ENCODE measurements around the gene TOX3.

TOX3 gene

GRCh38 chr16:52439171-52439701 lies 107.7 kb downstream of the TOX3 start:
- Histone ChIP-seq H3K27ac (ENCODE audit: low read length) (no peak overlapping the region), H3K27me3 (ENCODE audit: low read depth, low read length) (no peaks in the 10 kb centered on the region), H3K4me3 (ENCODE audit: low read depth in 1 of 2, low read length in 2 of 2) (no peak overlapping the region), H3K9me3 (ENCODE audit: control insufficient read depth in 1 of 2, low read length in 2 of 2) (peaks cover 0 to 4% of the 10 kb centered on the region in 2 donors), H3K36me3 (ENCODE audit: control insufficient read depth in 1 of 2, insufficient read depth in 2 of 2, low read length in 2 of 2) (no peaks in the 10 kb centered on the region), H3K4me1 (ENCODE audit: control insufficient read depth in 1 of 2, insufficient read depth in 2 of 2, low read length in 2 of 2) (no peaks in the 10 kb centered on the region)

GRCh38 chr16:52437277-52437670 lies 109.7 kb downstream of the TOX3 start:
- H3K27ac ChIP-seq (ENCODE audit: low read length), result no peak overlapping the region
- H3K9me3 ChIP-seq (ENCODE audit: control insufficient read depth in 1 of 2, low read length in 2 of 2), result peaks cover 0 to 4% of the 10 kb centered on the region in 2 donors

DNA sequence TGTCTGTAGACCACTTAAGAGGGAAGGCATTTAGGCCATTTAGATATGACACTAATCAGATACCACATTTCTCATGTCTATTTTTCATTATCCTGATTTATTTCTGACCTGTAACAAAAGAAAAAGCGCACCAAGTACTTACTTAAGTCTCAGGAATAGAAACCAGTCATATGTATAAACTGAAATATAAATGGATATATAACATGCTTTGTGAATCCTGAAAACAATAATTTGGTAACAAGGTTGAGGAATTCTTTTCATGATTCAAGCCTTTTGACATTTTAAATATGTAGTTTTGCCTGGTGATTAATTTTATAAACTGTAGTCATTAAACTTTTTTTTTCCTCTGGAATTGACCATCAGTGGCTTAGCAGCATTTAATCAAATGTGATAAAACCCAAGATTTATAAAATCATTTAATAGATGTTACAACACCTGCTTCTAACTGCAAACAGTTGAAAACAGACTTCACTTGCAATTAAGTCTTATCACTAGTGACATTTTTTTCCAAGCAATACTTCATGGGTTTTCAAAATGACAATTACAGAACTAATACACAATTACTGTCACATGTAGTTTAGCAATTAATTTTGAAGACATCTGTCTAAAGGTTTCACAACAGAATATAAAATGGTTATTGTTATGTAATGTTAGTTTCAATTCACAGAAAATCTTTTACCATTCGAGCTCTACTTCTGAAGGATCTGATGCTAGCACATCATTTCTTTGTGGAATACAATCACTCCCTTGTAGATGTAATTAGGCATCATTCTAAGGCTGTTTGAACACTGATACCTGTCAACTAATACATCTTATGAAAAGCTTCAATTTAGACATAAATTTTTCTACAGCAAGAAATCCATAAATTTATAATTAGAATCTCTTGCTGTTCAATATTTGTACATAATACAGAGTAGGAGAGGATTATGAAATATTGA lies 110.3 kb downstream of the TOX3 start:
- no peak overlapping the region for H3K27ac ChIP-seq (ENCODE audit: low read length)
- H3K4me3 ChIP-seq (ENCODE audit: low read depth in 1 of 2, low read length in 2 of 2), result no peak overlapping the region
- H3K4me1 ChIP-seq (ENCODE audit: control insufficient read depth in 1 of 2, insufficient read depth in 2 of 2, low read length in 2 of 2), result no peaks in the 10 kb centered on the region
- no peaks in the 10 kb centered on the region for H3K36me3 ChIP-seq (ENCODE audit: control insufficient read depth in 1 of 2, insufficient read depth in 2 of 2, low read length in 2 of 2)
- no peaks in the 10 kb centered on the region for H3K27me3 ChIP-seq (ENCODE audit: low read depth, low read length)
- peaks cover 0 to 4% of the 10 kb centered on the region in 2 donors for H3K9me3 ChIP-seq (ENCODE audit: control insufficient read depth in 1 of 2, low read length in 2 of 2)

More at GRCh38 chr16:52437277-52437670, 109.7 kb downstream of the TOX3 start:
- no peaks in the 10 kb centered on the region for H3K4me1 ChIP-seq (ENCODE audit: control insufficient read depth in 1 of 2, insufficient read depth in 2 of 2, low read length in 2 of 2)
- H3K4me3 ChIP-seq (ENCODE audit: low read depth in 1 of 2, low read length in 2 of 2), result no peak overlapping the region
- H3K36me3 ChIP-seq (ENCODE audit: control insufficient read depth in 1 of 2, insufficient read depth in 2 of 2, low read length in 2 of 2), result no peaks in the 10 kb centered on the region
- no peaks in the 10 kb centered on the region for H3K27me3 ChIP-seq (ENCODE audit: low read depth, low read length)

DNA sequence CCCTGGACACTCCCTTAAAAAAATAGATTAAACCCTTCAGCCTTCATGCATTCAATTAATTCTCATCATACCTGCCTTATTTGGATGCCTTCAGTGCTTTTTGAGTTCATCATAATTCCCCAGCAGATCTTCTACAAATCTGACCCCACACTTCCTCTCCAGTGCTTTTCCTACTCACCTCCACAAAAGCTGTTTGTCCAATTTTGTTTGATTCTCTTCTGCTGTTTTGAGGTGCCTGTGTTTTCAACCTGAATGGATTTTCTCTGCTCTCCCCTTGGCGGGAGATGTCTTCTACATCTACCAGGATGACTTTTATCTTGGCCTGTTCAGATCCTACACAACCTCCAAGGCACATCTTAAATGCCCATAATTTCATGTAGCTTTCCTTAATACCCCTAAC lies 112.7 kb downstream of the TOX3 start:
- no peaks in the 10 kb centered on the region for H3K9me3 ChIP-seq (ENCODE audit: control insufficient read depth in 1 of 2, low read length in 2 of 2)
- no peaks in the 10 kb centered on the region for H3K36me3 ChIP-seq (ENCODE audit: control insufficient read depth in 1 of 2, insufficient read depth in 2 of 2, low read length in 2 of 2)
- no peaks in the 10 kb centered on the region for H3K4me1 ChIP-seq (ENCODE audit: control insufficient read depth in 1 of 2, insufficient read depth in 2 of 2, low read length in 2 of 2)
- H3K4me3 ChIP-seq (ENCODE audit: low read depth in 1 of 2, low read length in 2 of 2), result no peak overlapping the region
- H3K27me3 ChIP-seq (ENCODE audit: low read depth, low read length), result no peaks in the 10 kb centered on the region
- no peak overlapping the region for H3K27ac ChIP-seq (ENCODE audit: low read length)

- Histone ChIP-seq H3K9me3 (ENCODE audit: control insufficient read depth in 1 of 2, low read length in 2 of 2) (no peaks in the 10 kb centered on the region), H3K27me3 (ENCODE audit: low read depth, low read length) (no peaks in the 10 kb centered on the region), H3K4me1 (ENCODE audit: control insufficient read depth in 1 of 2, insufficient read depth in 2 of 2, low read length in 2 of 2) (no peaks in the 10 kb centered on the region), H3K27ac (ENCODE audit: low read length) (no peak overlapping the region), H3K36me3 (ENCODE audit: control insufficient read depth in 1 of 2, insufficient read depth in 2 of 2, low read length in 2 of 2) (no peaks in the 10 kb centered on the region), H3K4me3 (ENCODE audit: low read depth in 1 of 2, low read length in 2 of 2) (no peak overlapping the region)
These were observed 113.3 kb downstream of the TOX3 start for GRCh38 chr16:52433643-52434042.

- H3K4me3 ChIP-seq (ENCODE audit: low read depth in 1 of 2, low read length in 2 of 2), result no peak overlapping the region
- H3K27ac ChIP-seq (ENCODE audit: low read length), result no peak overlapping the region
- H3K36me3 ChIP-seq (ENCODE audit: control insufficient read depth in 1 of 2, insufficient read depth in 2 of 2, low read length in 2 of 2), result no peaks in the 10 kb centered on the region
- no peaks in the 10 kb centered on the region for H3K4me1 ChIP-seq (ENCODE audit: control insufficient read depth in 1 of 2, insufficient read depth in 2 of 2, low read length in 2 of 2)
- no peaks in the 10 kb centered on the region for H3K9me3 ChIP-seq (ENCODE audit: control insufficient read depth in 1 of 2, low read length in 2 of 2)
- no peaks in the 10 kb centered on the region for H3K27me3 ChIP-seq (ENCODE audit: low read depth, low read length)
These were observed 122.4 kb downstream of the TOX3 start for GRCh38 chr16:52424591-52424990.

DNA sequence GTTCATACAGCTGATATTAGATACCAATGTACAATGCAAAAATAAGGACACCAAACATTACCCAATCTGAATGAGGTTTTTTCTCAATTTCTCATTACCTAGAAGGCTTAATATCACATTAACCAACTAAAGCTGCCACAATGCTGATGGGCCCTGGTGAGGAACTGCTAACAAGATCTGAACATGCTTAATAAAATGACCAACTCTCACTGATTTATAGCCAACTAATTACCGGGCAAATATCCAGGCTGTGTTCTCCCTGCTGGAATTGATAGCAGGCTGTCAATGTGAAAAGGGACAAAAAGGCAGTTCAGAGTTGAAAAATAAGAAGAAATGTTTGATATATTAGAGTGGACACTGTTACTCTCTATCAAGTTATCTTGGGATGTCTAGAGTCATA lies 124.6 kb downstream of the TOX3 start:
- Histone ChIP-seq H3K36me3 (ENCODE audit: control insufficient read depth in 1 of 2, insufficient read depth in 2 of 2, low read length in 2 of 2) (no peaks in the 10 kb centered on the region), H3K4me1 (ENCODE audit: control insufficient read depth in 1 of 2, insufficient read depth in 2 of 2, low read length in 2 of 2) (no peaks in the 10 kb centered on the region), H3K4me3 (ENCODE audit: low read depth in 1 of 2, low read length in 2 of 2) (no peak overlapping the region), H3K9me3 (ENCODE audit: control insufficient read depth in 1 of 2, low read length in 2 of 2) (no peaks in the 10 kb centered on the region), H3K27ac (ENCODE audit: low read length) (no peak overlapping the region), H3K27me3 (ENCODE audit: low read depth, low read length) (no peaks in the 10 kb centered on the region)

DNA sequence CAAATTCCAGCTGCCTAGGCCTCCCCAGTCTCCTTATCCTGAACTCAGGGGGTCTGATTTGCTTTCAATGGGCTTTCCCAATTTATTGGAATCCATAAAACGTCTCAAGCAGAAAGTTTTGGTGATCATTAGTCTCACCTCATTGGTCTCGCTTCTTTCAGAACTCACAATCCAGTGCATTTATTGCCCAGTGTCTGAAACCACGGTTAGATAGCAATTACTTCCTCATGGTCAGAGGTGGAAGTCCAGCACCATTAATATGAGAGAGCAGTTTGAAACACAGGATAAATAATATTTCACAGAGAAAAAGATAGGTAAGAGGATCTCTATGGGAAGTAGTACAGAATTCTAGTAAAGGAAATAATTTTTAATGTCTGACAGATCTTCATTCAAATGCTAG lies 128.7 kb downstream of the TOX3 start:
- H3K27ac ChIP-seq (ENCODE audit: low read length), result no peak overlapping the region
- H3K4me1 ChIP-seq (ENCODE audit: control insufficient read depth in 1 of 2, insufficient read depth in 2 of 2, low read length in 2 of 2), result no peaks in the 10 kb centered on the region
- no peaks in the 10 kb centered on the region for H3K27me3 ChIP-seq (ENCODE audit: low read depth, low read length)

GRCh38 chr16:52416888-52417287 lies 130.1 kb downstream of the TOX3 start:
- no peaks in the 10 kb centered on the region for H3K9me3 ChIP-seq (ENCODE audit: control insufficient read depth in 1 of 2, low read length in 2 of 2)

More for the DNA sequence above, 128.7 kb downstream of the TOX3 start:
- H3K4me3 ChIP-seq (ENCODE audit: low read depth in 1 of 2, low read length in 2 of 2), result no peak overlapping the region
- H3K9me3 ChIP-seq (ENCODE audit: control insufficient read depth in 1 of 2, low read length in 2 of 2), result no peaks in the 10 kb centered on the region
- H3K36me3 ChIP-seq (ENCODE audit: control insufficient read depth in 1 of 2, insufficient read depth in 2 of 2, low read length in 2 of 2), result no peaks in the 10 kb centered on the region

GRCh38 chr16:52411011-52411410 lies 135.9 kb downstream of the TOX3 start:
- no peaks in the 10 kb centered on the region for H3K9me3 ChIP-seq (ENCODE audit: control insufficient read depth in 1 of 2, low read length in 2 of 2)
- no peaks in the 10 kb centered on the region for H3K27me3 ChIP-seq (ENCODE audit: low read depth, low read length)
- H3K4me1 ChIP-seq (ENCODE audit: control insufficient read depth in 1 of 2, insufficient read depth in 2 of 2, low read length in 2 of 2), result no peaks in the 10 kb centered on the region
- no peak overlapping the region for H3K4me3 ChIP-seq (ENCODE audit: low read depth in 1 of 2, low read length in 2 of 2)
- no peak overlapping the region for H3K27ac ChIP-seq (ENCODE audit: low read length)
- no peaks in the 10 kb centered on the region for H3K36me3 ChIP-seq (ENCODE audit: control insufficient read depth in 1 of 2, insufficient read depth in 2 of 2, low read length in 2 of 2)

More at GRCh38 chr16:52416888-52417287, 130.1 kb downstream of the TOX3 start:
- no peaks in the 10 kb centered on the region for H3K36me3 ChIP-seq (ENCODE audit: control insufficient read depth in 1 of 2, insufficient read depth in 2 of 2, low read length in 2 of 2)
- no peaks in the 10 kb centered on the region for H3K4me1 ChIP-seq (ENCODE audit: control insufficient read depth in 1 of 2, insufficient read depth in 2 of 2, low read length in 2 of 2)
- H3K4me3 ChIP-seq (ENCODE audit: low read depth in 1 of 2, low read length in 2 of 2), result no peak overlapping the region
- no peak overlapping the region for H3K27ac ChIP-seq (ENCODE audit: low read length)
- H3K27me3 ChIP-seq (ENCODE audit: low read depth, low read length), result no peaks in the 10 kb centered on the region

GRCh38 chr16:52408191-52408845 lies 138.6 kb downstream of the TOX3 start:
- Histone ChIP-seq H3K9me3 (ENCODE audit: control insufficient read depth in 1 of 2, low read length in 2 of 2) (no peaks in the 10 kb centered on the region), H3K4me1 (ENCODE audit: control insufficient read depth in 1 of 2, insufficient read depth in 2 of 2, low read length in 2 of 2) (no peaks in the 10 kb centered on the region), H3K27ac (ENCODE audit: low read length) (no peak overlapping the region), H3K4me3 (ENCODE audit: low read depth in 1 of 2, low read length in 2 of 2) (no peak overlapping the region), H3K27me3 (ENCODE audit: low read depth, low read length) (no peaks in the 10 kb centered on the region), H3K36me3 (ENCODE audit: control insufficient read depth in 1 of 2, insufficient read depth in 2 of 2, low read length in 2 of 2) (no peaks in the 10 kb centered on the region)

Measured in muscle layer of duodenum (tissue), 2 donors.